ENCODE results near the gene OSBPL8. TPM values are rescaled to one million over a fixed set of nuclear protein-coding genes. Genes with fewer than 3 reads are reported as not detected.

The OSBPL8 gene
- total and polyA plus RNA-seq, 2 experiments from 2014 or later, result 78.0 to 124 TPM

- Histone ChIP-seq H3F3A (replicated peaks; ENCODE audit: low read depth) (no peaks in the 10 kb centered on the region; the same call in 1 of the 2 replicates), H3K4me2 (no peak overlapping the region), H3K36me3 (ENCODE audit: insufficient read depth) (peaks cover 5% of the 10 kb centered on the region; the same call in 1 of the 2 replicates), H3K9me2 (ENCODE audit: insufficient read depth) (0 out of 2 replicates have a peak, but pooled peaks cover 3% of the 10 kb centered on the region), H2AFZ (no peak overlapping the region), H3K27me3 (ENCODE audit: insufficient read depth) (no peaks in the 10 kb centered on the region), H4K20me1 (replicated peaks; ENCODE audit: insufficient read depth) (no peaks in the 10 kb centered on the region), H3K79me2 (replicated peaks; ENCODE audit: insufficient read depth) (peaks cover 89% of the 10 kb centered on the region), H3K4me1 (ENCODE audit: insufficient read depth) (peaks cover 5% of the 10 kb centered on the region), H3K4me3 (no peak overlapping the region), H3K27ac (ENCODE audit: low read depth) (no peak overlapping the region)
- DNase-seq (ENCODE audit: low spot score) (no peak), ATAC-seq (no peak)
- Mint-ChIP-seq H3K9me3 (peaks cover 42% of the 10 kb centered on the region), H3K36me3 (ENCODE audit: low read depth) (peaks cover 66% of the 10 kb centered on the region), H3K4me1 (peaks cover 10% of the 10 kb centered on the region), H3K27ac (no peak overlapping the region), H3K27me3 (ENCODE audit: insufficient read depth, low read depth, poor library complexity) (peaks cover 2% of the 10 kb centered on the region), H3K4me3 (no peak overlapping the region)
- TF ChIP-seq EZH2phosphoT487 (IDR thresholded peaks at IDR 0.05; ENCODE audit: unreplicated experiment) (no peak), POLR2AphosphoS5 (IDR thresholded peaks at IDR 0.05; ENCODE audit: low read depth) (no peak)
Measured at GRCh38 chr12:76523408-76523807, 36.2 kb downstream of the OSBPL8 start.

DNA sequence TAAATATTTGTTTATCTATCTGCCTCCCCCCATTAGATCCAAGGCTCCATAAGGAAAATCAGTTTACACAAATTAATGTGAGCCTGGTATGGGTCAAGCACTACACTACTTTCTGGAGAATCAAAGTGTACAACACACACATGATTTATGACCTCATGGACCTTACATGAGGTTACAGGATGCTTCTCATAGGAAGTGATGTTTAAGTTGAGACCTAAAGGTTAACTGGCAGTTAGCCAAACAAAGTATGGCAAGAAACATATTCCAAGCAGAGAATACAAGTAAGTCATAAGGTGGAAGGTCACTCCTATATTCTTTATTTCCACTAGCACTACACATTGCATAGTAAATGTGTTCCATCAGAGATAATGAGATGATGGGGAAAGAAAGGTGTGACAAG, 39.2 kb downstream of the OSBPL8 start:
- H3K36me3 Mint-ChIP-seq (ENCODE audit: low read depth), result peaks cover 81% of the 10 kb centered on the region
- DNase-seq (ENCODE audit: low spot score) (no peak), ATAC-seq (no peak)
- H3K27me3 ChIP-seq (ENCODE audit: insufficient read depth), result no peaks in the 10 kb centered on the region
- H3K4me1 ChIP-seq (ENCODE audit: insufficient read depth), result peaks cover 5% of the 10 kb centered on the region
- no peak overlapping the region for H3K27ac ChIP-seq (ENCODE audit: low read depth)
- H3K4me3 ChIP-seq, result no peak overlapping the region
- peaks cover 2% of the 10 kb centered on the region for H3K27me3 Mint-ChIP-seq (ENCODE audit: insufficient read depth, low read depth, poor library complexity)
- H3K79me2 ChIP-seq (replicated peaks; ENCODE audit: insufficient read depth), result peaks cover 91% of the 10 kb centered on the region
- H3K27ac Mint-ChIP-seq, result no peak overlapping the region
- no peaks in the 10 kb centered on the region; the same call in 1 of the 2 replicates for H3F3A ChIP-seq (replicated peaks; ENCODE audit: low read depth)
- H3K36me3 ChIP-seq (ENCODE audit: insufficient read depth), result no peaks in the 10 kb centered on the region
- H3K4me2 ChIP-seq, result no peak overlapping the region
- H3K9me2 ChIP-seq (ENCODE audit: insufficient read depth), result 0 out of 2 replicates have a peak, but pooled peaks cover 3% of the 10 kb centered on the region
- H3K4me3 Mint-ChIP-seq, result no peak overlapping the region
- H3K4me1 Mint-ChIP-seq, result peaks cover 10% of the 10 kb centered on the region
- H3K9me3 Mint-ChIP-seq, result peaks cover 58% of the 10 kb centered on the region
- no peak overlapping the region for H2AFZ ChIP-seq
- H4K20me1 ChIP-seq (replicated peaks; ENCODE audit: insufficient read depth), result no peaks in the 10 kb centered on the region
- TF ChIP-seq POLR2AphosphoS5 (IDR thresholded peaks at IDR 0.05; ENCODE audit: low read depth) (no peak), ZNF462 (CRISPR knock-in tag; IDR thresholded peaks at IDR 0.05) (no peak), ZNF331 (CRISPR knock-in tag; IDR thresholded peaks at IDR 0.05; ENCODE audit: low read depth) (no peak), NANOG (IDR thresholded peaks at IDR 0.05; ENCODE audit: borderline replicate concordance) (no peak), JUNB (IDR thresholded peaks at IDR 0.05; ENCODE audit: unreplicated experiment) (no peak), CTCF (conservative IDR thresholded peaks at IDR 0.05; ENCODE audit: low read depth in 2 of 2) (no peak), CREB1 (CRISPR knock-in tag; IDR thresholded peaks at IDR 0.05; ENCODE audit: low read depth) (no peak), STAT1 (IDR thresholded peaks at IDR 0.05; ENCODE audit: unreplicated experiment) (no peak)
- TF ChIP-seq, protein P1, sequence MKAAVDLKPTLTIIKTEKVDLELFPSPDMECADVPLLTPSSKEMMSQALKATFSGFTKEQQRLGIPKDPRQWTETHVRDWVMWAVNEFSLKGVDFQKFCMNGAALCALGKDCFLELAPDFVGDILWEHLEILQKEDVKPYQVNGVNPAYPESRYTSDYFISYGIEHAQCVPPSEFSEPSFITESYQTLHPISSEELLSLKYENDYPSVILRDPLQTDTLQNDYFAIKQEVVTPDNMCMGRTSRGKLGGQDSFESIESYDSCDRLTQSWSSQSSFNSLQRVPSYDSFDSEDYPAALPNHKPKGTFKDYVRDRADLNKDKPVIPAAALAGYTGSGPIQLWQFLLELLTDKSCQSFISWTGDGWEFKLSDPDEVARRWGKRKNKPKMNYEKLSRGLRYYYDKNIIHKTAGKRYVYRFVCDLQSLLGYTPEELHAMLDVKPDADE (IDR thresholded peaks at IDR 0.05), result no peak

Measured in GM23338 (cell line).